ENCODE measurements around the gene IER2. TPM values are rescaled to one million over a fixed set of nuclear protein-coding genes. Genes with fewer than 3 reads are reported as not detected.

Gene IER2
- total and polyA plus RNA-seq, 8 donors = 32.4 to 179 (median 41.1) TPM

GRCh38 chr19:13109361-13110098 lies 40.7 kb upstream of the IER2 start:
- TF ChIP-seq CTCF (IDR thresholded peaks at IDR 0.05) = no peak
- Histone ChIP-seq H3K4me3 (no peak overlapping the region), H3K27ac (no peak overlapping the region), H3K27me3 (no peaks in the 10 kb centered on the region), H3K4me1 (no peaks in the 10 kb centered on the region), H3K36me3 (peaks cover 0 to 11% (median 0%) of the 10 kb centered on the region in 3 donors), H3K9me3 (no peaks in the 10 kb centered on the region)
- ATAC-seq (no peak), FAIRE-seq (no peak), DNase-seq (no peak)
- intact Hi-C loops (cut with DNase I) = loop anchor here in 1 of 3 donors (10.0 kb wide), 1 partner anchor 125 kb away; no protein-coding TSS in a partner anchor
- WGBS, 2 donors = 94 to 97% methylated on average over 27 to 30 of the region's 30 CpGs

GRCh38 chr19:13110099-13110610 lies 40.1 kb upstream of the IER2 start:
- intact Hi-C loops (cut with DNase I) = no loop called here
- ATAC-seq = no peak
- Histone ChIP-seq H3K4me1 (no peaks in the 10 kb centered on the region), H3K27me3 (no peaks in the 10 kb centered on the region), H3K4me3 (no peak overlapping the region), H3K36me3 (peaks cover 0 to 11% (median 0%) of the 10 kb centered on the region in 3 donors), H3K27ac (no peak overlapping the region), H3K9me3 (no peaks in the 10 kb centered on the region)
- DNase-seq = no peak
- 84 to 95% methylated on average over 14 to 15 of the region's 15 CpGs for WGBS, 2 donors
- TF ChIP-seq CTCF (IDR thresholded peaks at IDR 0.05) = no peak
- no peak for FAIRE-seq

- ATAC-seq (no peak), FAIRE-seq (no peak), DNase-seq (peak in 1 of 6 donors; percentile 74)
- peaks cover 0 to 8% (median 4%) of the 10 kb centered on the region in 3 donors for H3K4me1 ChIP-seq
- H3K9me3 ChIP-seq = no peaks in the 10 kb centered on the region
- no peak overlapping the region for H3K4me3 ChIP-seq
- H3K27me3 ChIP-seq = no peaks in the 10 kb centered on the region
- no peak for TF ChIP-seq CTCF (IDR thresholded peaks at IDR 0.05)
- 90 to 98% methylated on average over 10 of the region's 10 CpGs for WGBS, 2 donors
- peaks cover 0 to 11% (median 0%) of the 10 kb centered on the region in 3 donors for H3K36me3 ChIP-seq
- H3K27ac ChIP-seq = no peak overlapping the region
- intact Hi-C loops (cut with DNase I) = no loop called here
Measured at GRCh38 chr19:13112555-13112954, 37.7 kb upstream of the IER2 start.

- no peak overlapping the region for H3K27ac ChIP-seq
- WGBS, 2 donors = 0 to 1% methylated on average over 18 of the region's 18 CpGs
- H3K4me3 ChIP-seq = peak overlapping the region; percentile 74 to 99 (median 98)
- peaks cover 0 to 11% (median 0%) of the 10 kb centered on the region in 3 donors for H3K36me3 ChIP-seq
- no peak for TF ChIP-seq CTCF (IDR thresholded peaks at IDR 0.05)
- peaks cover 4 to 18% (median 4%) of the 10 kb centered on the region in 3 donors for H3K4me1 ChIP-seq
- intact Hi-C loops (cut with DNase I) = no loop called here
- ATAC-seq = no peak
- no peak for FAIRE-seq
- H3K27me3 ChIP-seq = no peaks in the 10 kb centered on the region
- H3K9me3 ChIP-seq = no peaks in the 10 kb centered on the region
- DNase-seq = no peak
Measured at GRCh38 chr19:13115936-13116281, 34.3 kb upstream of the IER2 start.

Measured in pancreas (tissue), 10 donors.